ENCODE measurements around the gene CACNA2D1. TPM values are rescaled to one million over a fixed set of nuclear protein-coding genes. Genes with fewer than 3 reads are reported as not detected.
A peak's percentile ranks its signal among the peaks of the same experiment; 100 is the strongest.

Gene CACNA2D1
- polyA plus RNA-seq, 1 experiment: 19.5 TPM

DNA sequence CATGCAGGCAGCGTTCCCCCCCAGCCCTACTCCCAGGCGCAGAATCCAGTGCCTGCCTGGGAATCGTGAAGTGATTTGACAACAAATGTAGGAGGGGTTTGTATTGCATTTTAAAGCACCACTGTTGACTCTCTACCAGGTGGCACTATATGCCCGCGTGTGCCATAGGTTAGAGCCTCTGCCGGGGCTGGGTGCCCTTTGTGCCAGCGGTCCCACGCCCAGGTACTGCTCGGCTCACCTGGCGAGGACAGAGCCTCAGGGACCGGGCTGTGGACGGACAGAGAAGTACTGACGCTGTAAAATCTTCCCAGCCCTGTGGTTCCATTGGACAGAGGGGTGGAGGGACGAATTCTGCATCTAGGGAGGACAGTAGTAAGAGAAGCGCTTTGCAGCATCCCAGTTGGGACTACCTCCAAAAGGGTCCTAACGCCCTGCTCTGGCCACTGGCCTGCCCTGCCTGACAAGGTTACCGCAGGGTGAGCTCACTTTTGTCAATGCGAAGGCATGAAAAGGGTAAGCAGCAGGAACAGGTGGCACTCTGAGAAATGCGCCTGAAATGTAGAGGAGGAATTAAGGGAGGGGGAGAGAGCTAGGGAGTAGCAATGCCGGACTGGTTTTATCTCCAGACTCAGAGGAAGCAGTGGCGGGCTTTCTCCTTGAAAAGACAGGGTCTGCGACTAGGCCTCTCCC is 788 bp upstream of the CACNA2D1 start:
- ChIA-PET POLR2A (no interaction called here), CTCF (interaction anchor here (1.9 kb wide), 1 partner anchor 210 kb away, joined by 7 read pairs; no protein-coding TSS in a partner anchor)
- Histone ChIP-seq H3K4me3 (ENCODE audit: low read depth, low read length) (peak overlapping the region; percentile 80), H3K27ac (ENCODE audit: low read depth, low read length) (peak overlapping the region; percentile 47), H3K9me3 (ENCODE audit: control insufficient read depth, insufficient read depth, low read length) (no peaks in the 10 kb centered on the region), H3K27me3 (ENCODE audit: control insufficient read depth, insufficient read depth, low read length) (no peaks in the 10 kb centered on the region)
- no peak for DNase-seq (ENCODE audit: low read depth, low spot score)
- TF ChIP-seq, protein P1, sequence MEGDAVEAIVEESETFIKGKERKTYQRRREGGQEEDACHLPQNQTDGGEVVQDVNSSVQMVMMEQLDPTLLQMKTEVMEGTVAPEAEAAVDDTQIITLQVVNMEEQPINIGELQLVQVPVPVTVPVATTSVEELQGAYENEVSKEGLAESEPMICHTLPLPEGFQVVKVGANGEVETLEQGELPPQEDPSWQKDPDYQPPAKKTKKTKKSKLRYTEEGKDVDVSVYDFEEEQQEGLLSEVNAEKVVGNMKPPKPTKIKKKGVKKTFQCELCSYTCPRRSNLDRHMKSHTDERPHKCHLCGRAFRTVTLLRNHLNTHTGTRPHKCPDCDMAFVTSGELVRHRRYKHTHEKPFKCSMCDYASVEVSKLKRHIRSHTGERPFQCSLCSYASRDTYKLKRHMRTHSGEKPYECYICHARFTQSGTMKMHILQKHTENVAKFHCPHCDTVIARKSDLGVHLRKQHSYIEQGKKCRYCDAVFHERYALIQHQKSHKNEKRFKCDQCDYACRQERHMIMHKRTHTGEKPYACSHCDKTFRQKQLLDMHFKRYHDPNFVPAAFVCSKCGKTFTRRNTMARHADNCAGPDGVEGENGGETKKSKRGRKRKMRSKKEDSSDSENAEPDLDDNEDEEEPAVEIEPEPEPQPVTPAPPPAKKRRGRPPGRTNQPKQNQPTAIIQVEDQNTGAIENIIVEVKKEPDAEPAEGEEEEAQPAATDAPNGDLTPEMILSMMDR (IDR thresholded peaks at IDR 0.05; ENCODE audit: low read depth, low read length): no peak

DNA sequence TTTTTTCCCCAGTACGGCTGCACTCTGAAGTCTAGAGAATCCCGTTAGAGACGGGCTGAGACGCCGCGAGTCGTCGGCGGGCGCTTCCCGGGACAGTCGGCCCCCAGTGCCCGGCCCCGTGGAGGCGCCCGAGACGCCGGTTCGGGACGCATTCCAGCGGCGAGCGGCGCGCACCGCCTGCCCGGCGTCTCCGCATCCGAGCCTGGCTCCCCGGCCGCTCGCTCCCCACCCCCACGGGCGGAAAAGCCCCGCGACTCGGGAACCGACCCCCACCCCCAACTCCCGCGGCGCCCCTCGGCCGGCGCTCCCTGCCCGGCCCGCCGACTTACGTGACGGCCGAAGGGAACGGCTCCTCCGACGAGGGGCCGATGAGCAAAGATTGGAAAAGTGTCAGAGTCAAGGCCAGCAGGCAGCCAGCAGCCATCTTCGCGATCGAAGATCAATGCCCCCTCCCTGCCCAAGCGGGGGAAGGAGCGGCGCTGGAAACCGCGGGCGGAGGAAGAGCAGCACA is 486 bp downstream of the CACNA2D1 start:
- peak overlapping the region; percentile 80 for H3K4me3 ChIP-seq (ENCODE audit: low read depth, low read length)
- ChIA-PET POLR2A (no interaction called here), CTCF (no interaction called here)
- peak overlapping the region; percentile 69 for H3K27ac ChIP-seq (ENCODE audit: low read depth, low read length)
- H3K9me3 ChIP-seq (ENCODE audit: control insufficient read depth, insufficient read depth, low read length): no peaks in the 10 kb centered on the region
- TF ChIP-seq, protein P1 (IDR thresholded peaks at IDR 0.05; ENCODE audit: low read depth, low read length): no peak
- no peaks in the 10 kb centered on the region for H3K27me3 ChIP-seq (ENCODE audit: control insufficient read depth, insufficient read depth, low read length)
- DNase-seq (ENCODE audit: low read depth, low spot score): no peak

DNA sequence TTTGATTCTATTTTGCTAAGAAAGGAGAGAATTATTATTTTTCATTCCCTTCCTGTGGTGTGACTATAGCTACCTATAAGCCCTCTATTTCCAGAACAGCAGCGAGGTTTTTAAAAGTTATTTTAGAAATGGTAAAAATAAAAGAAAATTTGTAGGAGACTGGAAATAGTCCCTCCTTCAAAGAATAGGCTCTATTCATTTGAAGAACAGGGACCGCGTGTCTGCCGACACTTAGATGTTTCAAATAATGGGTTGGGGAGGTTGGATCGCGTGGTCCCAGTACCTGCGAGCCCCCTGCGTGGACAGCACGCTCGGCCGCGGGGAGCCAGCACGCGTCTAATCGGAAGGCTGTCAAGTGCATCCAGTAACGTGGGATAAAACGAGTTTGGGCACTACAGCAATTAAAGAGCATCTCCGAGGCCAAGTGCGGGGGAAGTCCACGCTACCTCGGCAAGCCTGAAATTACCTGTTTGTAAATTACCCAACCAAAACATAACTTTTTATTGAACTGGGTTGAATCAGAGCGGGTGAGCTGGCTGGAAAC is 1.0 kb downstream of the CACNA2D1 start:
- Histone ChIP-seq H3K4me3 (ENCODE audit: low read depth, low read length) (peak overlapping the region; percentile 80), H3K27me3 (ENCODE audit: control insufficient read depth, insufficient read depth, low read length) (no peaks in the 10 kb centered on the region), H3K9me3 (ENCODE audit: control insufficient read depth, insufficient read depth, low read length) (no peaks in the 10 kb centered on the region), H3K27ac (ENCODE audit: low read depth, low read length) (no peak overlapping the region)
- TF ChIP-seq, protein P1 (IDR thresholded peaks at IDR 0.05; ENCODE audit: low read depth, low read length): no peak
- POLR2A ChIA-PET: no interaction called here
- DNase-seq (ENCODE audit: low read depth, low spot score): no peak
- CTCF ChIA-PET: no interaction called here

DNA sequence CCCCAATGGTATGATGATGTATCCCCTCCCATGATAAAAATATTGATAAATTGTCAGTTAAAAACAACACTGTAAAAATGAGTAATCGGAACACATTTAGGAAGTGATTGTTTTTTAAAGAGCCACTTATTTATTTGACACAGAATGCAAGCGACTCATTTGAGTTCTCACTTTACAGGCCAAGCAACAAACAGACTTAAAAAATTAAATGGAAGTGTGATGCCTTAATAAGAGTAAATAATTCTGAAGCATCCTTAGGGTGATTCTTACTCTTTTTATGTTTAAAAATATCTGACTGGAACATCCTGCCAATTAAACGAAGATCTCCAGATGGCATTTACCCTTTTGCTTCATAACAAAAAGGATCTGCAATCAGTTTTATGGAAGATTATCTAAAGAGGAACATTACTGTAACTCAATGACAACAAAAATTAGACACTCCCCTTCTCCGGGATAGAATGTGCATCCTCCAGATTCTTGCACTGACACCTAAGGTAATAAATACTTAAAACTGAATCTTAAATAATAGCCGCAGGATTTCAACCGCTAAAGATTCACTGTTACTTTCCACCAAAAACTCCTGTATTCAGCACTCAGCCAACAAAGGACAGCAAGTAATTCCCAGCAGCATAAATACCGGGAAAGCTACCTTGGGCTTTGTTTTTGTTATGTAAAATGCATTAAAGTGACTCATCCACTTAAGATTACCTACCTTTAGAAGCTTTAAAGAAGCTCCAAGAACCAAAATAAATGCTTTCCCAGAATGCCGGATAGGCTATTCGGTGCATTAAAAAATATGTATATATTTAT is 1.7 kb downstream of the CACNA2D1 start:
- TF ChIP-seq, protein P1 (IDR thresholded peaks at IDR 0.05; ENCODE audit: low read depth, low read length): no peak
- ChIA-PET CTCF (no interaction called here), POLR2A (no interaction called here)
- no peak overlapping the region for H3K27ac ChIP-seq (ENCODE audit: low read depth, low read length)
- H3K27me3 ChIP-seq (ENCODE audit: control insufficient read depth, insufficient read depth, low read length): no peaks in the 10 kb centered on the region
- H3K9me3 ChIP-seq (ENCODE audit: control insufficient read depth, insufficient read depth, low read length): no peaks in the 10 kb centered on the region
- peak overlapping the region; percentile 80 for H3K4me3 ChIP-seq (ENCODE audit: low read depth, low read length)
- no peak for DNase-seq (ENCODE audit: low read depth, low spot score)

DNA sequence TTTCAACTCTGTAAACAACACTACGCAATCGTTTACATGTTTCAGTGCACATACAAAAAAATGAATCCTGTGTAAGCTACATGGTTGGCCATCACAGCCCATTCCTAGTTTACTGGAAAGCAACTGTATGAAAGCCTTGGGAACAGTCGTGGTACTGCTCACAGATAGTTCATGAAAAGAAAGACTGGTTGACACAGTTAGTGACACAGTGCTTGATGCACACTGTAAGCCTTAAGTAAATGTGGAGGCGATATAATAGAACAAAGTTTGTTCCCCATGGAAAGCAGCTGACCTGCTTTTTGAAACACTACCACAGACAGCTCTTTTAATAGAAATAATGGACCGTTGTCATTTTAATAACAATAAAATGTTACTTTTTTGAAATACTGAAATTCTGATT is 5.1 kb downstream of the CACNA2D1 start:
- TF ChIP-seq, protein P1 (IDR thresholded peaks at IDR 0.05; ENCODE audit: low read depth, low read length): no peak
- Histone ChIP-seq H3K27me3 (ENCODE audit: control insufficient read depth, insufficient read depth, low read length) (no peaks in the 10 kb centered on the region), H3K4me3 (ENCODE audit: low read depth, low read length) (no peak overlapping the region), H3K9me3 (ENCODE audit: control insufficient read depth, insufficient read depth, low read length) (no peaks in the 10 kb centered on the region), H3K27ac (ENCODE audit: low read depth, low read length) (no peak overlapping the region)
- CTCF ChIA-PET: no interaction called here
- POLR2A ChIA-PET: no interaction called here
- no peak for DNase-seq (ENCODE audit: low read depth, low spot score)
